ENCODE measurements around the gene KLK12. TPM values are rescaled to one million over a fixed set of nuclear protein-coding genes. Genes with fewer than 3 reads are reported as not detected.

The KLK12 gene
- total RNA-seq, 6 donors from 2014 or later, result 0.54 to 2.0 TPM; not detected in 4

- Histone ChIP-seq H3K4me3 (no peak overlapping the region), H3K27ac (no peak overlapping the region), H3K36me3 (no peaks in the 10 kb centered on the region), H3K27me3 (peaks cover 0 to 21% (median 3%) of the 10 kb centered on the region in 4 donors), H3K9me3 (no peaks in the 10 kb centered on the region), H3K4me1 (peaks cover 0 to 6% (median 0%) of the 10 kb centered on the region in 4 donors)
- peak in 1 of 2 donors; percentile 9 for ATAC-seq (ENCODE audit: low FRiP score in 2 of 2)
- 31 to 63% methylated on average over 35 to 39 of the region's 42 CpGs for WGBS, 2 donors
- peak in 1 of 2 donors; percentile 60 for DNase-seq
- no peak for TF ChIP-seq POLR2AphosphoS5 (IDR thresholded peaks at IDR 0.05)
- TF ChIP-seq EP300 (IDR thresholded peaks at IDR 0.05), result no peak
- TF ChIP-seq POLR2A (IDR thresholded peaks at IDR 0.05), result no peak
- TF ChIP-seq CTCF (IDR thresholded peaks at IDR 0.05), result no peak
Measured at GRCh38 chr19:51002542-51003311, 32.1 kb downstream of the KLK12 start.

- TF ChIP-seq POLR2AphosphoS5 (IDR thresholded peaks at IDR 0.05) (no peak), POLR2A (IDR thresholded peaks at IDR 0.05) (no peak), CTCF (IDR thresholded peaks at IDR 0.05) (no peak), EP300 (IDR thresholded peaks at IDR 0.05) (no peak)
- peaks cover 0 to 6% (median 0%) of the 10 kb centered on the region in 4 donors for H3K4me1 ChIP-seq
- no peak overlapping the region for H3K27ac ChIP-seq
- H3K9me3 ChIP-seq, result no peaks in the 10 kb centered on the region
- H3K4me3 ChIP-seq, result no peak overlapping the region
- no peak for ATAC-seq (ENCODE audit: low FRiP score in 2 of 2)
- WGBS, 2 donors, result 29 to 54% methylated on average over 12 of the region's 12 CpGs
- no peaks in the 10 kb centered on the region for H3K36me3 ChIP-seq
- DNase-seq, result no peak
- H3K27me3 ChIP-seq, result peaks cover 0 to 21% (median 3%) of the 10 kb centered on the region in 4 donors
Measured at GRCh38 chr19:51002089-51002532, 32.7 kb downstream of the KLK12 start.

GRCh38 chr19:51001515-51001914 lies 33.3 kb downstream of the KLK12 start, which contains the start of gene KLK8:
TSS of gene KLK8 (minus strand) at chr19:51001604. CDS start at chr19:51001167, 437 bp downstream.
- H3K4me1 ChIP-seq, result peaks cover 0 to 6% (median 0%) of the 10 kb centered on the region in 4 donors
- no peak within 1 kb of the TSS for H3K27ac ChIP-seq
- peaks cover 0 to 17% (median 3%) of the 10 kb centered on the region in 4 donors for H3K27me3 ChIP-seq
- no peaks in the 10 kb centered on the region for H3K36me3 ChIP-seq
- TF ChIP-seq CTCF (IDR thresholded peaks at IDR 0.05) (no peak), POLR2AphosphoS5 (IDR thresholded peaks at IDR 0.05) (no peak), POLR2A (IDR thresholded peaks at IDR 0.05) (no peak), EP300 (IDR thresholded peaks at IDR 0.05) (no peak)
- H3K4me3 ChIP-seq, result no peak within 1 kb of the TSS
- 31 to 33% methylated on average over 7 of the region's 7 CpGs for WGBS, 2 donors
- no peak for ATAC-seq (ENCODE audit: low FRiP score in 2 of 2)
- H3K9me3 ChIP-seq, result no peaks in the 10 kb centered on the region
- no peak for DNase-seq

- no peaks in the 10 kb centered on the region for H3K36me3 ChIP-seq
- peaks cover 0 to 15% (median 3%) of the 10 kb centered on the region in 4 donors for H3K27me3 ChIP-seq
- no peaks in the 10 kb centered on the region for H3K9me3 ChIP-seq
- TF ChIP-seq CTCF (IDR thresholded peaks at IDR 0.05) (no peak), POLR2AphosphoS5 (IDR thresholded peaks at IDR 0.05) (no peak), EP300 (IDR thresholded peaks at IDR 0.05) (no peak), POLR2A (IDR thresholded peaks at IDR 0.05) (no peak)
- WGBS, 2 donors, result 25 to 51% methylated on average over 13 to 16 of the region's 16 CpGs
- no peak overlapping the region for H3K27ac ChIP-seq
- DNase-seq (no peak), ATAC-seq (ENCODE audit: low FRiP score in 2 of 2) (no peak)
- peaks cover 0 to 6% (median 0%) of the 10 kb centered on the region in 4 donors for H3K4me1 ChIP-seq
- no peak overlapping the region for H3K4me3 ChIP-seq
Measured at GRCh38 chr19:51000981-51001380, 33.8 kb downstream of the KLK12 start.

Data from upper lobe of left lung (tissue), 6 donors.